Muscle layer of colon (tissue), 2 donors: Measurements from ENCODE around the gene NOXA1.
"Not testable (repeated sequence)": the region's sequence is repeated elsewhere in the genome, so short reads cannot be mapped to it uniquely, and the experiment has no call there.

Experiments
- H3K27ac ChIP-seq: one replicate; pipeline ENCODE4 v1.7.0; 2013; ENCODE audit warnings: low read depth, mild to moderate bottlenecking, low read length, moderate library complexity
- H3K27me3 ChIP-seq, 2 donors: one replicate each; pipeline ENCODE4 v1.7.0; 2013; ENCODE audit warnings: low read length in 2 of 2, mild to moderate bottlenecking in 2 of 2; ENCODE audit not compliant: insufficient read depth in 2 of 2, control insufficient read depth in 1 of 2
- H3K36me3 ChIP-seq: one replicate; pipeline ENCODE4 v1.7.0; 2013; ENCODE audit warnings: mild to moderate bottlenecking, low read length; ENCODE audit not compliant: insufficient read depth
- H3K4me1 ChIP-seq: one replicate; pipeline ENCODE4 v1.7.0; 2013; ENCODE audit warnings: mild to moderate bottlenecking, low read length; ENCODE audit not compliant: insufficient read depth
- H3K4me3 ChIP-seq, 2 donors: one replicate each; pipeline ENCODE4 v1.7.0; 2013; ENCODE audit warnings: low read length in 2 of 2, low read depth in 1 of 2, mild to moderate bottlenecking in 1 of 2, moderate library complexity in 1 of 2
- H3K9ac ChIP-seq: one replicate; pipeline ENCODE4 v1.7.0; 2013; ENCODE audit warnings: low read length
- H3K9me3 ChIP-seq: one replicate; pipeline ENCODE4 v1.7.0; 2013; ENCODE audit warnings: mild to moderate bottlenecking, low read length
- donor health status: abdominal sarcoma.
- donor health status: Adenocarcinoma of cecum.

Gene NOXA1

GRCh38 chr9:137382444-137383080 is 40.6 kb upstream of the NOXA1 start:
- Histone ChIP-seq H3K36me3 (no peaks in the 10 kb centered on the region), H3K27me3 (no peaks in the 10 kb centered on the region), H3K9me3 (no peaks in the 10 kb centered on the region), H3K9ac (no peak overlapping the region), H3K4me3 (no peak overlapping the region), H3K4me1 (no peaks in the 10 kb centered on the region), H3K27ac (no peak overlapping the region)

- Histone ChIP-seq H3K9ac (no peak overlapping the region), H3K9me3 (no peaks in the 10 kb centered on the region), H3K36me3 (no peaks in the 10 kb centered on the region), H3K27me3 (no peaks in the 10 kb centered on the region), H3K4me3 (no peak overlapping the region), H3K4me1 (no peaks in the 10 kb centered on the region), H3K27ac (no peak overlapping the region)
Measured at GRCh38 chr9:137383081-137383783, 40.0 kb upstream of the NOXA1 start.

- Histone ChIP-seq H3K4me3 (no peak overlapping the region), H3K4me1 (no peaks in the 10 kb centered on the region), H3K36me3 (no peaks in the 10 kb centered on the region), H3K27ac (no peak overlapping the region), H3K9me3 (no peaks in the 10 kb centered on the region), H3K9ac (no peak overlapping the region), H3K27me3 (no peaks in the 10 kb centered on the region)
Measured at GRCh38 chr9:137383784-137384756, 39.1 kb upstream of the NOXA1 start.

GRCh38 chr9:137385061-137385655 is 38.0 kb upstream of the NOXA1 start:
- H3K4me1 ChIP-seq = no peaks in the 10 kb centered on the region
- H3K4me3 ChIP-seq = no peak overlapping the region
- H3K27ac ChIP-seq = no peak overlapping the region
- H3K9me3 ChIP-seq = no peaks in the 10 kb centered on the region
- no peaks in the 10 kb centered on the region for H3K27me3 ChIP-seq
- H3K36me3 ChIP-seq = no peaks in the 10 kb centered on the region
- no peak overlapping the region for H3K9ac ChIP-seq

- not testable (repeated sequence) for H3K9me3 ChIP-seq, H3K36me3 ChIP-seq, H3K27me3 ChIP-seq, H3K4me1 ChIP-seq, H3K27ac ChIP-seq, H3K9ac ChIP-seq, H3K4me3 ChIP-seq
Measured at GRCh38 chr9:137386507-137387113, 36.6 kb upstream of the NOXA1 start.

- H3K9me3 ChIP-seq = no peaks in the 10 kb centered on the region
- no peaks in the 10 kb centered on the region for H3K36me3 ChIP-seq
- H3K27me3 ChIP-seq = no peaks in the 10 kb centered on the region
- no peaks in the 10 kb centered on the region for H3K4me1 ChIP-seq
- no peak overlapping the region for H3K9ac ChIP-seq
- no peak overlapping the region for H3K4me3 ChIP-seq
- H3K27ac ChIP-seq = no peak overlapping the region
Measured at GRCh38 chr9:137387114-137387890, 35.9 kb upstream of the NOXA1 start.

GRCh38 chr9:137387891-137388560 is 35.2 kb upstream of the NOXA1 start:
- Histone ChIP-seq H3K4me1 (no peaks in the 10 kb centered on the region), H3K27ac (no peak overlapping the region), H3K27me3 (no peaks in the 10 kb centered on the region), H3K9me3 (no peaks in the 10 kb centered on the region), H3K36me3 (no peaks in the 10 kb centered on the region), H3K4me3 (no peak overlapping the region), H3K9ac (no peak overlapping the region)

- Histone ChIP-seq H3K27me3 (no peaks in the 10 kb centered on the region), H3K9me3 (no peaks in the 10 kb centered on the region), H3K36me3 (no peaks in the 10 kb centered on the region), H3K4me1 (no peaks in the 10 kb centered on the region), H3K27ac (no peak overlapping the region), H3K4me3 (no peak overlapping the region), H3K9ac (no peak overlapping the region)
Measured at GRCh38 chr9:137388589-137389427, 34.4 kb upstream of the NOXA1 start.

GRCh38 chr9:137389428-137389746 is 33.8 kb upstream of the NOXA1 start:
- no peak overlapping the region for H3K27ac ChIP-seq
- H3K36me3 ChIP-seq = no peaks in the 10 kb centered on the region
- no peak overlapping the region for H3K4me3 ChIP-seq
- no peaks in the 10 kb centered on the region for H3K9me3 ChIP-seq
- H3K4me1 ChIP-seq = no peaks in the 10 kb centered on the region
- no peaks in the 10 kb centered on the region for H3K27me3 ChIP-seq
- H3K9ac ChIP-seq = no peak overlapping the region
